ENCODE data around the gene HSBP1.

HSBP1 gene

DNA sequence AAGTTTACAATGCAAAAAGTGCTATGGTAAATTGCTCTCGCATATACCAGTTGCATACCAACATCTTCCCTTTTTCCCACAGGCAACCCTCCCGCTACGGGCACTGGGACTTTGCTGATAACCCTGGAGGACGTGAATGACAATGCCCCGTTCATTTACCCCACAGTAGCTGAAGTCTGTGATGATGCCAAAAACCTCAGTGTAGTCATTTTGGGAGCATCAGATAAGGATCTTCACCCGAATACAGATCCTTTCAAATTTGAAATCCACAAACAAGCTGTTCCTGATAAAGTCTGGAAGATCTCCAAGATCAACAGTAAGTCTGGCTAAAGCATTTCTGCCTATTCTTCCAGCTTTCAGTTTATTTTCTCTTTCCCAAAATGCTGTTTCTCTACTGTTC lies 27.9 kb upstream of the HSBP1 start:
- TF ChIP-seq CEBPB (IDR thresholded peaks at IDR 0.05) (no peak), EGR1 (IDR thresholded peaks at IDR 0.05) (no peak), RAD21 (IDR thresholded peaks at IDR 0.05; ENCODE audit: low read depth) (no peak), NFIC (IDR thresholded peaks at IDR 0.05) (no peak), FOXM1 (IDR thresholded peaks at IDR 0.05; ENCODE audit: borderline replicate concordance, low read depth) (no peak), YY1 (IDR thresholded peaks at IDR 0.05; ENCODE audit: low read depth) (no peak)
- TF ChIP-seq, protein P1, sequence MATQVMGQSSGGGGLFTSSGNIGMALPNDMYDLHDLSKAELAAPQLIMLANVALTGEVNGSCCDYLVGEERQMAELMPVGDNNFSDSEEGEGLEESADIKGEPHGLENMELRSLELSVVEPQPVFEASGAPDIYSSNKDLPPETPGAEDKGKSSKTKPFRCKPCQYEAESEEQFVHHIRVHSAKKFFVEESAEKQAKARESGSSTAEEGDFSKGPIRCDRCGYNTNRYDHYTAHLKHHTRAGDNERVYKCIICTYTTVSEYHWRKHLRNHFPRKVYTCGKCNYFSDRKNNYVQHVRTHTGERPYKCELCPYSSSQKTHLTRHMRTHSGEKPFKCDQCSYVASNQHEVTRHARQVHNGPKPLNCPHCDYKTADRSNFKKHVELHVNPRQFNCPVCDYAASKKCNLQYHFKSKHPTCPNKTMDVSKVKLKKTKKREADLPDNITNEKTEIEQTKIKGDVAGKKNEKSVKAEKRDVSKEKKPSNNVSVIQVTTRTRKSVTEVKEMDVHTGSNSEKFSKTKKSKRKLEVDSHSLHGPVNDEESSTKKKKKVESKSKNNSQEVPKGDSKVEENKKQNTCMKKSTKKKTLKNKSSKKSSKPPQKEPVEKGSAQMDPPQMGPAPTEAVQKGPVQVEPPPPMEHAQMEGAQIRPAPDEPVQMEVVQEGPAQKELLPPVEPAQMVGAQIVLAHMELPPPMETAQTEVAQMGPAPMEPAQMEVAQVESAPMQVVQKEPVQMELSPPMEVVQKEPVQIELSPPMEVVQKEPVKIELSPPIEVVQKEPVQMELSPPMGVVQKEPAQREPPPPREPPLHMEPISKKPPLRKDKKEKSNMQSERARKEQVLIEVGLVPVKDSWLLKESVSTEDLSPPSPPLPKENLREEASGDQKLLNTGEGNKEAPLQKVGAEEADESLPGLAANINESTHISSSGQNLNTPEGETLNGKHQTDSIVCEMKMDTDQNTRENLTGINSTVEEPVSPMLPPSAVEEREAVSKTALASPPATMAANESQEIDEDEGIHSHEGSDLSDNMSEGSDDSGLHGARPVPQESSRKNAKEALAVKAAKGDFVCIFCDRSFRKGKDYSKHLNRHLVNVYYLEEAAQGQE (IDR thresholded peaks at IDR 0.05; ENCODE audit: low read depth) = no peak
- TF ChIP-seq, protein P2, sequence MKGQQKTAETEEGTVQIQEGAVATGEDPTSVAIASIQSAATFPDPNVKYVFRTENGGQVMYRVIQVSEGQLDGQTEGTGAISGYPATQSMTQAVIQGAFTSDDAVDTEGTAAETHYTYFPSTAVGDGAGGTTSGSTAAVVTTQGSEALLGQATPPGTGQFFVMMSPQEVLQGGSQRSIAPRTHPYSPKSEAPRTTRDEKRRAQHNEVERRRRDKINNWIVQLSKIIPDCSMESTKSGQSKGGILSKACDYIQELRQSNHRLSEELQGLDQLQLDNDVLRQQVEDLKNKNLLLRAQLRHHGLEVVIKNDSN (IDR thresholded peaks at IDR 0.05) = no peak

DNA sequence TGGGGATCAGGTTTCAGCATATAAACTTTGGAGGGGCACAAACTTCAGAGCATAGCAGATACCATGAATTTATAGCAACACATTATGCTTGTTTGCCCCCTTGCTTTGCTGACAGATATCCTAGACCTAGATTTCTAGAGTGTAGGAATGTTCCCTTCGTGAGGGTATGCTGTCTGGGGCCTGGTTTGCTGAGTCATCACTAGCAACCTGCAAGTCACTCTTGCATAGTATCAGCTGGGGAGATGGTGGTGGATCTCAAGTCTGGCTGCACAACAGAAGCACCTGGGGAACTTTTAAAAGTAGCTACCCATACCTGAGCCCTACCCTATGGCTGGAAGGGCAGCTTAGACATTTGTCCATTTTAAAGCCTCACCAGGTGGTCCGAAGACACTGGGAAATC lies 22.3 kb upstream of the HSBP1 start:
- TF ChIP-seq, protein P2 (IDR thresholded peaks at IDR 0.05) = no peak
- no peak for TF ChIP-seq FOXM1 (IDR thresholded peaks at IDR 0.05; ENCODE audit: borderline replicate concordance, low read depth)
- TF ChIP-seq YY1 (IDR thresholded peaks at IDR 0.05; ENCODE audit: low read depth) = no peak
- TF ChIP-seq EGR1 (IDR thresholded peaks at IDR 0.05) = no peak
- TF ChIP-seq, protein P3, sequence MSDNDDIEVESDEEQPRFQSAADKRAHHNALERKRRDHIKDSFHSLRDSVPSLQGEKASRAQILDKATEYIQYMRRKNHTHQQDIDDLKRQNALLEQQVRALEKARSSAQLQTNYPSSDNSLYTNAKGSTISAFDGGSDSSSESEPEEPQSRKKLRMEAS (IDR thresholded peaks at IDR 0.05) = no peak

DNA sequence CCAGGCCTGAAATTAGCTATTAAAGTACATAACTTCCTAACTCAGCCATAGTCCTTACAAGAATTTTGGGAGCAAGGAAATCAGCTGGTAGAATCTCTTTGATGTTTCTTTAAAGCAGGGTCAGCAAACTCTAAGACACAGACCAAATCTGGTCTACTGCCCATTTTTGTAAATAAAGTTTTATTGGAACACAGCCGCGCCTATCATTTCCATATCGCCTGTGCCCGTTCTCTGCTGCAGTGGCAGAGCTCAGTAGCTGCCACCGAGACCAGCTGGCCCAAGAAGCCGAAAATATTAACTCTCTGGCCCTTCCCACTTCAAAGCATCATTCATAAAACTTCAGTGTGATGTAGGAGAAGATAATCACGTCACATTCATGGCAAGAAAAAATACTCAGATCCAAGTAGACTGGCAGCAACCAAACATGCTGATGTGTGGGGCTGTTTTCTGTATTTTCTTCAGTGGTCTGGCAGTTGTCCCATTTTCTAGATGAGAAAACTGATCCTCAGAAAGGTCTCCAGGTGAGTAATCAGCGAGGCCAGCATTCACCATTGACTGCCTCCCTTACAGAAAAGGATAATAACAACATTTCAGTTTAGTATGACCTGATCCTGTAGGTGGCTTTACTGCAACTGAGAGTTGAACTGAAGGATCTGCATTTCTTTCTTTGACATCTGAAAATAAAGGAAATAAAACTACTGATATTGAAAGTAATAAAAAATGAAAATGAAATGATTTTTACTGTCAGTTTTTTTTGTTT lies 18.0 kb upstream of the HSBP1 start:
- TF ChIP-seq TCF12 (IDR thresholded peaks at IDR 0.05; ENCODE audit: low read depth) = no peak
- no peak for TF ChIP-seq RAD21 (IDR thresholded peaks at IDR 0.05; ENCODE audit: low read depth)
- TF ChIP-seq TEAD4 (IDR thresholded peaks at IDR 0.05) = no peak
- TF ChIP-seq YY1 (IDR thresholded peaks at IDR 0.05; ENCODE audit: low read depth) = no peak
- no peak for TF ChIP-seq ZBTB7A (IDR thresholded peaks at IDR 0.05; ENCODE audit: low read depth)

DNA sequence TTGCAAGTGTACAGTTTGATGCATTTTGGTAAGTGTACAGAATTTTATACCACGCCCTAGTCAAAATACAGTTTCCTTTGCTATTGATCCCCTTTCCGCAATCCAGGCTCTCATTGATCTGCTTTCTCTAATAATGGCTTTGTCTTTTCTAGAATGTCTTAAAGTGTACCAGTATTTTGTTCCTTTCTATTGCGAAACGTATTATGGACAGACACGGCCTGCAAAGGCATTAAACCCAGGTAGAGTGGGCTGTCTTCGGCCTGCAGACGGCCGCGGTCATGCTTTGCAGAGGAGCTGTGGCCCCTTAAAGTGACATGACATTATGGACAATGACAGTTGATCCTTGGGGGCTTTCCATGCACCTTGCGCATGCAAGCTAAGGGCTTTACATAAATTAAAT lies 15.9 kb upstream of the HSBP1 start:
- TF ChIP-seq, protein P2 (IDR thresholded peaks at IDR 0.05) = no peak
- no peak for TF ChIP-seq NFIC (IDR thresholded peaks at IDR 0.05)
- TF ChIP-seq FOXM1 (IDR thresholded peaks at IDR 0.05; ENCODE audit: borderline replicate concordance, low read depth) = no peak
- no peak for TF ChIP-seq YY1 (IDR thresholded peaks at IDR 0.05; ENCODE audit: low read depth)
- no peak for TF ChIP-seq ZBTB7A (IDR thresholded peaks at IDR 0.05; ENCODE audit: low read depth)
- TF ChIP-seq, protein P1 (IDR thresholded peaks at IDR 0.05; ENCODE audit: low read depth) = no peak
- no peak for TF ChIP-seq TEAD4 (IDR thresholded peaks at IDR 0.05)
- no peak for TF ChIP-seq TAF1 (IDR thresholded peaks at IDR 0.05; ENCODE audit: low read depth)
- no peak for TF ChIP-seq CREB1 (IDR thresholded peaks at IDR 0.05; ENCODE audit: low read depth)
- no peak for TF ChIP-seq RAD21 (IDR thresholded peaks at IDR 0.05; ENCODE audit: low read depth)
- no peak for TF ChIP-seq EP300 (IDR thresholded peaks at IDR 0.05; ENCODE audit: borderline replicate concordance)
- no peak for TF ChIP-seq EGR1 (IDR thresholded peaks at IDR 0.05)
- TF ChIP-seq, protein P3 (IDR thresholded peaks at IDR 0.05) = no peak
- no peak for TF ChIP-seq TCF12 (IDR thresholded peaks at IDR 0.05; ENCODE audit: low read depth)
- TF ChIP-seq CEBPB (IDR thresholded peaks at IDR 0.05) = no peak

DNA sequence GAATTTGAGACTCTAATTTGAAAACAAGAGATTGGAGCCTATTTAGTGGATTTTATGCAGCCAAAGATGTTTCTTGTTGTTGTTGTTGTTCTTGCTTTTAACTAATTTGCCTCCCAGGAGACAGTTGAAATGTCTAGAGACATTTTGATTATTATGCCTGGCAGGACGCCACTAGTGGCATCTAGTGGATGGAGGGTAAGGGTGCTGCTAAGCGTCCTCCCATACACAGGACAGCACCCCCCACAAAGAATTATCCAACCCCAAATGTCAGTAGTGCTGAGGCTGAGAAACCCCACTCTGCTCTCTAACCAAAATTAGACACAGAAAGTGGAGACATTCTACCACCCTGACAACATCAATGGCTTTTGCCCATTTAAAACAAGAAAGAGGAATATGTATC lies 15.4 kb upstream of the HSBP1 start:
- no peak for TF ChIP-seq CEBPB (IDR thresholded peaks at IDR 0.05)
- TF ChIP-seq YY1 (IDR thresholded peaks at IDR 0.05; ENCODE audit: low read depth) = no peak
- TF ChIP-seq, protein P3 (IDR thresholded peaks at IDR 0.05) = no peak
- no peak for TF ChIP-seq RAD21 (IDR thresholded peaks at IDR 0.05; ENCODE audit: low read depth)
- TF ChIP-seq, protein P2 (IDR thresholded peaks at IDR 0.05) = no peak
- TF ChIP-seq ZBTB7A (IDR thresholded peaks at IDR 0.05; ENCODE audit: low read depth) = no peak
- TF ChIP-seq, protein P1 (IDR thresholded peaks at IDR 0.05; ENCODE audit: low read depth) = no peak
- no peak for TF ChIP-seq CREB1 (IDR thresholded peaks at IDR 0.05; ENCODE audit: low read depth)
- no peak for TF ChIP-seq NFIC (IDR thresholded peaks at IDR 0.05)
- no peak for TF ChIP-seq TCF12 (IDR thresholded peaks at IDR 0.05; ENCODE audit: low read depth)
- TF ChIP-seq TAF1 (IDR thresholded peaks at IDR 0.05; ENCODE audit: low read depth) = no peak
- TF ChIP-seq EP300 (IDR thresholded peaks at IDR 0.05; ENCODE audit: borderline replicate concordance) = no peak
- TF ChIP-seq EGR1 (IDR thresholded peaks at IDR 0.05) = no peak
- no peak for TF ChIP-seq FOXM1 (IDR thresholded peaks at IDR 0.05; ENCODE audit: borderline replicate concordance, low read depth)
- TF ChIP-seq TEAD4 (IDR thresholded peaks at IDR 0.05) = no peak
